GM12878 (cell line): ENCODE data around the gene LMO3.

Source experiments
- DPF2 ChIP-seq: fragments of 450-650 bp; IDR thresholded peaks from 2 replicates; pipeline ENCODE4 v1.6.1; 2017; ENCODE audit warnings: mild to moderate bottlenecking
- PAX5 ChIP-seq: IDR thresholded peaks from 2 replicates; pipeline ENCODE4 v1.6.1; 2011; ENCODE audit warnings: low read depth, low read length, borderline replicate concordance
- PAX8 ChIP-seq: fragments of 450-650 bp; IDR thresholded peaks from 2 replicates; pipeline ENCODE4 v1.6.1; 2017; ENCODE audit warnings: mild to moderate bottlenecking, moderate library complexity
- TF ChIP-seq, protein P1 (sequence below), 3 experiments: IDR thresholded peaks in 2 of 3; conservative IDR thresholded peaks in 1 of 3; 2 replicates each; pipeline ENCODE4 v1.5.1; 2011; ENCODE audit warnings: low read depth in 3 of 3, low read length in 3 of 3, mild to moderate bottlenecking in 3 of 3, control low read depth in 2 of 3, moderate library complexity in 2 of 3, inconsistent platforms in 1 of 3, mixed read lengths in 1 of 3; ENCODE audit not compliant: control insufficient read depth in 2 of 3, insufficient read depth in 1 of 3; ENCODE audit errors: extremely low read depth in 1 of 3
- TF ChIP-seq, protein P2 (sequence below): IDR thresholded peaks from 2 replicates; pipeline ENCODE4 v1.6.1; 2012; ENCODE audit warnings: low read depth, low read length, improper control_type of control experiment
- TF ChIP-seq, protein P3 (sequence below): fragments of 450-650 bp; IDR thresholded peaks from 2 replicates; pipeline ENCODE4 v1.6.1; 2016; ENCODE audit warnings: mild to moderate bottlenecking, moderate library complexity, borderline replicate concordance

- TF ChIP-seq, protein P1, sequence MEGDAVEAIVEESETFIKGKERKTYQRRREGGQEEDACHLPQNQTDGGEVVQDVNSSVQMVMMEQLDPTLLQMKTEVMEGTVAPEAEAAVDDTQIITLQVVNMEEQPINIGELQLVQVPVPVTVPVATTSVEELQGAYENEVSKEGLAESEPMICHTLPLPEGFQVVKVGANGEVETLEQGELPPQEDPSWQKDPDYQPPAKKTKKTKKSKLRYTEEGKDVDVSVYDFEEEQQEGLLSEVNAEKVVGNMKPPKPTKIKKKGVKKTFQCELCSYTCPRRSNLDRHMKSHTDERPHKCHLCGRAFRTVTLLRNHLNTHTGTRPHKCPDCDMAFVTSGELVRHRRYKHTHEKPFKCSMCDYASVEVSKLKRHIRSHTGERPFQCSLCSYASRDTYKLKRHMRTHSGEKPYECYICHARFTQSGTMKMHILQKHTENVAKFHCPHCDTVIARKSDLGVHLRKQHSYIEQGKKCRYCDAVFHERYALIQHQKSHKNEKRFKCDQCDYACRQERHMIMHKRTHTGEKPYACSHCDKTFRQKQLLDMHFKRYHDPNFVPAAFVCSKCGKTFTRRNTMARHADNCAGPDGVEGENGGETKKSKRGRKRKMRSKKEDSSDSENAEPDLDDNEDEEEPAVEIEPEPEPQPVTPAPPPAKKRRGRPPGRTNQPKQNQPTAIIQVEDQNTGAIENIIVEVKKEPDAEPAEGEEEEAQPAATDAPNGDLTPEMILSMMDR (IDR thresholded peaks at IDR 0.05 in 2 of 3, conservative IDR thresholded peaks at IDR 0.05 in 1 of 3; ENCODE audit: control insufficient read depth in 2 of 3, extremely low read depth in 1 of 3, insufficient read depth in 1 of 3, low read depth in 3 of 3, low read length in 3 of 3), result no peak
- TF ChIP-seq, protein P2, sequence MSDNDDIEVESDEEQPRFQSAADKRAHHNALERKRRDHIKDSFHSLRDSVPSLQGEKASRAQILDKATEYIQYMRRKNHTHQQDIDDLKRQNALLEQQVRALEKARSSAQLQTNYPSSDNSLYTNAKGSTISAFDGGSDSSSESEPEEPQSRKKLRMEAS, result no peak
- no peak for TF ChIP-seq PAX5
- TF ChIP-seq, protein P3, sequence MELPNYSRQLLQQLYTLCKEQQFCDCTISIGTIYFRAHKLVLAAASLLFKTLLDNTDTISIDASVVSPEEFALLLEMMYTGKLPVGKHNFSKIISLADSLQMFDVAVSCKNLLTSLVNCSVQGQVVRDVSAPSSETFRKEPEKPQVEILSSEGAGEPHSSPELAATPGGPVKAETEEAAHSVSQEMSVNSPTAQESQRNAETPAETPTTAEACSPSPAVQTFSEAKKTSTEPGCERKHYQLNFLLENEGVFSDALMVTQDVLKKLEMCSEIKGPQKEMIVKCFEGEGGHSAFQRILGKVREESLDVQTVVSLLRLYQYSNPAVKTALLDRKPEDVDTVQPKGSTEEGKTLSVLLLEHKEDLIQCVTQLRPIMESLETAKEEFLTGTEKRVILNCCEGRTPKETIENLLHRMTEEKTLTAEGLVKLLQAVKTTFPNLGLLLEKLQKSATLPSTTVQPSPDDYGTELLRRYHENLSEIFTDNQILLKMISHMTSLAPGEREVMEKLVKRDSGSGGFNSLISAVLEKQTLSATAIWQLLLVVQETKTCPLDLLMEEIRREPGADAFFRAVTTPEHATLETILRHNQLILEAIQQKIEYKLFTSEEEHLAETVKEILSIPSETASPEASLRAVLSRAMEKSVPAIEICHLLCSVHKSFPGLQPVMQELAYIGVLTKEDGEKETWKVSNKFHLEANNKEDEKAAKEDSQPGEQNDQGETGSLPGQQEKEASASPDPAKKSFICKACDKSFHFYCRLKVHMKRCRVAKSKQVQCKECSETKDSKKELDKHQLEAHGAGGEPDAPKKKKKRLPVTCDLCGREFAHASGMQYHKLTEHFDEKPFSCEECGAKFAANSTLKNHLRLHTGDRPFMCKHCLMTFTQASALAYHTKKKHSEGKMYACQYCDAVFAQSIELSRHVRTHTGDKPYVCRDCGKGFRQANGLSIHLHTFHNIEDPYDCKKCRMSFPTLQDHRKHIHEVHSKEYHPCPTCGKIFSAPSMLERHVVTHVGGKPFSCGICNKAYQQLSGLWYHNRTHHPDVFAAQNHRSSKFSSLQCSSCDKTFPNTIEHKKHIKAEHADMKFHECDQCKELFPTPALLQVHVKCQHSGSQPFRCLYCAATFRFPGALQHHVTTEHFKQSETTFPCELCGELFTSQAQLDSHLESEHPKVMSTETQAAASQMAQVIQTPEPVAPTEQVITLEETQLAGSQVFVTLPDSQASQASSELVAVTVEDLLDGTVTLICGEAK, result no peak
- no peak for TF ChIP-seq DPF2
- no peak for TF ChIP-seq PAX8
Observed at GRCh38 chr12:16605642-16606116, 283 bp downstream of the LMO3 start.
